ENCODE data around the gene KIAA1671.
"Not testable (repeated sequence)": the region's sequence is repeated elsewhere in the genome, so short reads cannot be mapped to it uniquely, and the experiment has no call there.

The KIAA1671 gene

GRCh38 chr22:25207553-25208157 is 255.1 kb downstream of the KIAA1671 start:
- no peak for DNase-seq

DNA sequence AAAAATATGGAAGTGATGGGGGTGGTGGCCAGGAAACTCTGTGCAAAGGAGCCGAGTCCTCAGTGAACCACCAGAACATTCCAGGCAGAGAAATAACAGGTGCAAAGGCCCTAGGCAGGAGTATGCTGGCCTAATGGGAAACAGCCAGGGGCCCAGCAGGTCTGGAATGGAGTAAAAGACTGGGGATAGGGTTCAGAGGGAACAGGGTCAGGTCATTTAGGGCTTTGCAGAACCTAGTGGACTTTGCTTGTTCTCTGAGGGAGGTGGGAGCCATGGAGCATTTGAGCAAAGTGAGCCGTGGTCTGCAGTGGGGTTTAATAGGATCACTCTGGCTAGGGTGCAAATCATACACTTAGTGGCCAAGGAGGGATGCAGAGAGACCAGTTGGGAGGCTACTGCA is 255.8 kb downstream of the KIAA1671 start:
- no peak for DNase-seq

GRCh38 chr22:25208743-25209505 is 256.4 kb downstream of the KIAA1671 start:
- DNase-seq, result no peak

DNA sequence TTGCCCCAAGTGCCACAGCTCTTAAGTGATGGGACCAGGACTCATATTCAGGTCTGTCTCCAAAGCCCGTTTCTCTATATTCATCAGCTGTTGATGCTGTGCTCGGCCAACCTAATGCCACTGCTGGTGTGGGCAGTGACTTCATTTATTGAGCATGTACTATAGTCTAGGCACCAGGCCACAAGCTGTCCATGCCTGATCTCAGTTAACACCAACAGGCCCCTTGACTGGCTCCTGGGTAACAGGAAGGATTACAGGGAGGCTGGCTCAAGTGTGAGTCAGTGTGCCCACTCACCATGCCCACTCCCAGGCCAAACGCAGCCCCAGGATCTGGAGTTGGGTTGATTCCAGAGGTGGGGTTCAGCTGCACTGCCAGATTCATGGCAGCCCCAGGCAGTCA is 258.3 kb downstream of the KIAA1671 start:
- DNase-seq, result no peak

- DNase-seq, result no peak
These were observed 259.8 kb downstream of the KIAA1671 start for GRCh38 chr22:25212337-25212736.

GRCh38 chr22:25213221-25213620 is 260.7 kb downstream of the KIAA1671 start:
- no peak for DNase-seq

DNA sequence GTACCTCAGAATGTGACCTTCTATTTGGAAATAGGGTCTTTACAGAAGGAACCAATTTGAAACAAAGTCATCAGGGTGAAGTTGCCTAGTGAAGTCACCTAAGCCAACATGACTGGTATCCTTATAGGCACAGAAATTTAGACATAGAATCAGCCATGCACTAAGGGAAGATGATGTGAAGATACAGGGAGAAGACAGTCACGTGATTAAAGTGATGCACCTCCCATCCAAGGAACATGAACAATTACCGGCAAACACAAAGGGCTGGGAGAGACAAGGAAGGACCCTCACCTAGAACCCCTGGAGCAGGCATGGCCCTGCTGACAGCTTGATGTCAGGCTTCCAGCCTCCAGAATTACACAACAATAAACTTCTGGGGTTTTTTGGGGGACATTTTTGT is 263.7 kb downstream of the KIAA1671 start:
- DNase-seq, result no peak

GRCh38 chr22:25219211-25219689 is 266.7 kb downstream of the KIAA1671 start, which contains the start of gene CRYBB2:
TSS of gene CRYBB2 (plus strand) at chr22:25219639. CDS start at chr22:25221430, 1,791 bp downstream.
- no peak for DNase-seq

- no peak for DNase-seq
These were observed 267.5 kb downstream of the KIAA1671 start for GRCh38 chr22:25219948-25220442.

- no peak for DNase-seq
These were observed 269.3 kb downstream of the KIAA1671 start for GRCh38 chr22:25221790-25222189.

- DNase-seq, result no peak
These were observed 270.8 kb downstream of the KIAA1671 start for GRCh38 chr22:25223269-25223850.

- DNase-seq, result no peak
These were observed 276.3 kb downstream of the KIAA1671 start for GRCh38 chr22:25228822-25229221.

DNA sequence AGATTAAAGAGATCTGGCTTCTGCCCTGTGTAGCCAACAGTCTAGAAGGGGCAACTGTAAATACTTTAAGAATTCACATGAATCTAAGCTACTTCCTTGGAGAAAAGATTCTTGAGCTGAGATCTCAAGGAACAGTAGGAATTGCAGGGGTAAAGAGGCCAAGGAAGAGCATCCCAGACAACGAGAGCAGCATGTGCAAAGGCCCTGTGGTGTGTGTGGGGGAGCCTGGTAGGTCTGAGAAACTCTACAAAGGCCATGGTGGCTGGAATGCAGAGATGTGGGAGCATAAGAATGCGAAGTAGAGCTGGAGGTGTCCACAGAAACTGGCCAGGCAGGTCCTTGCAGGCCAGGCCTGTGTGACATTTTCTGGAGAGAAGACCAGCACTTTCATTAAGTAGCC is 278.2 kb downstream of the KIAA1671 start:
- DNase-seq, result not testable (repeated sequence)

DNA sequence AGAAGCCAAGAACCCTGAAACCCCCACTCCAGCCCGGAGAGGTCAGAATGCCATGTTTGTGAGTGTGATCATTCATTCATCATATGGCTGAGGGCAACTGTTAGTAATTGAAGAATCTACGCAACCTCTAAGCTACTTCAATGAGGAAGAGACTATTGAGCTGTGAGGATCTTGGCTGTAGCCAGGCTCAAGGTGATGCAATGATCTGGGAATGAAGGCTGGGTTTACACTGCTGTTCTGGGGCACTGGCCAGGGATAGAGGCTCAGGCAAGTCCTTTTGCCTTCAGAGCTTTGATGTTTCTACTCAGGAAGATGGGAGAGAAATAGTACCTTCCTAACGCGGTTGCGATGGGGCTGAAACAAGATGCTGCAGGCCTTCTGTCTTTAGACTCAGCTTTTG is 279.8 kb downstream of the KIAA1671 start:
- no peak for DNase-seq

DNA sequence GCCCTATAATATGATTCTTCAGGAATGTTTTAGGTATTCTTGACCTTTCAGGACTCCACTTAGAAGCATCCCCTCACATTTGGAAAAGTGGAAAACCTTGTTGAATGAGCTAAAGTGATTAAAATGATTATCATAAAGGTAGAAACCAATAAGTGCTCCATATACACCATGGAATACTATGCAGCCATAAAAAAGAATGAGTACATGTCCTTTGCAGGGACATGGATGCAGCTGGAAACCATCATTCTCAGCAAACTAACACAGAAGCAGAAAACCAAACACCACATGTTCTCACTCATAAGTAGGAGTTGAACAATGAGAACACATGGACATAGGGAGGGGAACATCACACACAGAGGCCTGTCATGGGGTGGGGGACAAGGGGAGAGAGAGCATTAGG is 281.2 kb downstream of the KIAA1671 start:
- not testable (repeated sequence) for DNase-seq

DNA sequence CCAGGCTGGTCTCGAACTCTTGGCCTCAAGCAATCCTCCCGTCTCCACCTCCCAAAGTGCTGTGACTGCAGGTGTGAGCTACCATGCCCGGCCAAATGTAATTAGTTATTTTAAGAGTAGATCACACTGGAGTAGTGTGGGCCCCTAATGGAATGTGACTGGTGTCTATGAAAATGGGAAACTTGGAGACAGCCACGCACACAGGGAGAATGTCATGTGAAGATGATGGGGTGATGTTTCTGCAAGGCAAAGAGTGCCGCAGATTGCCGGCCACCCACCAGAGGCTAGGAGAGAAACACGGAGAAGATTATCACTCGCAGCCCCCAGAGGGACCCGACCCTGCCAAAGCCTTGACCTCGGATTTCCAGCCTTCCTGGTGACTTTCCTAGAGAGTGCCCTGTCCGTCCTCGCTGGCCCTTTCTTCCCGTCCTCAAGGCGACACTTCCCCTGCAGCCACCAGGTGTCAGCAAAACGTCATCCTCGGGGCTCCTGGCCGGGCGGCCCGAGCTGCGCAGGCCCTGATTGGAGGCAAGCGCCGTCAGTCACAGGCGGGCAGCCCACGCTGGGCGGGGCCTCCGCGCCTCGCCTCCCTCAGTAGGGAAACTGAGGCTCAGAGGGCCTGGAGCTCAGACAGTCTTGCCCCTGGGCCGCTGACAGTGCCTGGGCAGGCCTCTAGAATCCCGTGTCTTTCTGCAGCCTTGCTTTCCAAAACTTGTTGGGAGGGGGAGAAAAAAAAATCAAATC is 283.2 kb downstream of the KIAA1671 start:
- DNase-seq, result peak; percentile 57

DNA sequence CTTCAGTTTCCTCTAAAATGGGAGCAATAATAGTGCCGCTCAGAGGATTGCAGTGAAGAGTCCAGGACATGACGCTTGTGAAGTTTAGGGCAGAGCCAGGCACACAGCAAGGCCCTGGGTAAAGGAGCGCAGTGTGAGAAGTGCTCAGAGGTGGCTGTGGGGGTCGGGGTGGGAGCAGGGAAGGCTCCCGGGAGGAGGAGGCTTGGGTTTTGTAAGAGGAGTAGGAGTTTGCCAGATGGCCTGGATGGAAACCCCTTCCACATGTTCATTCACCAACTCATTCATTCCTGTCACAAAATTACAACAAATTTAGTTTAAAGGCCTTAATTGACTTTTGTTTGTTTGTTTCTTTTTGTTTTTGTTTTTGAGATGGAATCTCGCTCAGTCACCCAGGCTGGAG is 283.9 kb downstream of the KIAA1671 start:
- DNase-seq, result no peak

DNA sequence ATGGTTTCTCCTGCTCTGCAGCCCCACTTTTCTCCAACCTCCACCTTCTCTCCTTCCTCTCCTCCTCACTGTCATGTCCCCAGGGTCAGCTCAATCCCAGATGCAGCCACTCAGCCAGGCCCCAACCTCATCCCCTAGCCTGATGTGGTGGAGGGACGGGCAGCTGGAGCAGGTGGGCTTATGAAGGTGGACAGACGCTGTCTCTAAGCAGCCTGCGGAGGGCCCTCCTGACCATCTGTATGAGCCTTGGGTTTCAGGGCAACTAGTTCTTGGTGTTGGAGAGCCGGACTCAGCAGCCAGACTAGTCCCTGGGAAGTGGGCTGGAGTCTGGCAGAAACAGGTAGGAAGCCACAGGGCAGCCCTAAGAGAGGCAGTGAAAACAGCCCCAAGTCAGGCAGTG is 285.0 kb downstream of the KIAA1671 start:
- DNase-seq, result no peak

DNA sequence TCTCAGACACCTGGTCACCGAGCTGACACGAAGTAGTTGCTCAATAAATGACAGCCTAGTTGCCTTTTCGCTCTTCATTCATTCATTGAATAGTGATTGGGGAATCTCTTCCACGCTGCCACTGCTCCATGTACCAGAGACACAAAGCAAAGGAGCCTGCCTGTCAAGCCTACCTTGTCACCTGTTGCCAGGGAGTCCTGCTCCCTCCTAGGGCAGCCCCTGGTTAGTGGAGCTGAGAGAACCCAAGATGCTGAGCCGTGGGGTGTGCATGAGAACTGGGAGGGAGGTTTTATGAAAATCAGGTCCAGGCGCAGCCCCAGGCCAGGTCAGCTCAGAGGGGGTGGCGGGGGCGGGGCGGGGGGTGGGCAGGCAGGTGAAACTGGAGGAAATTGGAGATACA is 285.5 kb downstream of the KIAA1671 start:
- DNase-seq, result not testable (repeated sequence)
